GM19025 (cell line): ENCODE results near the gene IL31.
"Not testable (repeated sequence)": the region's sequence is repeated elsewhere in the genome, so short reads cannot be mapped to it uniquely, and the experiment has no call there.

Experiments used
- ATAC-seq: cut with Tn5 transposase; IDR thresholded peaks from one replicate; pipeline ENCODE4 v1.9.1; 2021; ENCODE audit warnings: mild to moderate bottlenecking, low read depth, moderate library complexity; ENCODE audit not compliant: unreplicated experiment

Gene IL31

DNA sequence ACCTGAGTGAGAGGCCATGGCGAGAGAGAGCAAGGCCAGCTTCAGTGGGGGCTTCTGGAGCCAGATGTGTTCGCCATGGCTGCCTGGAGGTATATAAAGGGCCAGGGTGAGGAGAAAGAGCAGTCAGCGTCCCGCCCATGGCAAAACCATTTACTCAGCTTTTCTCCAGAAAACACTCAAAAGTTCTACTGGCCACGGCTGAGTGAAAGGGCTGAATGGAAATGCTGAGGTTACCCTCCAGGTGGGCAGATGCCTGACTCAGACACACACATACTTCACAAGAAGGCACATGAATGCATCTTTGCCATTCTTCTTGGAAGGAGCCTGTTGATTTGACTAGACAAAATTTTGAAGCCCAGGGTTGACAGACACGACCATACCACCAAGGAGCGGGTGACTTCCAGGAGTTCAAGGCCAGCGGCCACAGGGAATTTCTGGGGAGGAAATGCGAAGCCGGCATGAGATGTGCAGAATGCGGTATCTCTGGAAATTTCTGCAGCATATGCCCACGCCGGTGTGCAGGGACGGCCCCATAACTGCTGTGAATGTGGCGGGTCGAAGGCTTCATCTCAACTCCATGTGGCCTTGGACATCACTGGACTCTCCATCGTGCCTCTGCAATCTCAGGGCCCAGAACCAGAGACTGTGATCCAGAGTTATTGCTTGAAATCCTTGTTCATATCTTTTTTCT lies at the start of gene IL31:
TSS of gene IL31 (minus strand) at position 67 of the 691 bp plus-strand sequence. CDS start at position 18, 49 bp downstream.
- ATAC-seq: no peak

DNA sequence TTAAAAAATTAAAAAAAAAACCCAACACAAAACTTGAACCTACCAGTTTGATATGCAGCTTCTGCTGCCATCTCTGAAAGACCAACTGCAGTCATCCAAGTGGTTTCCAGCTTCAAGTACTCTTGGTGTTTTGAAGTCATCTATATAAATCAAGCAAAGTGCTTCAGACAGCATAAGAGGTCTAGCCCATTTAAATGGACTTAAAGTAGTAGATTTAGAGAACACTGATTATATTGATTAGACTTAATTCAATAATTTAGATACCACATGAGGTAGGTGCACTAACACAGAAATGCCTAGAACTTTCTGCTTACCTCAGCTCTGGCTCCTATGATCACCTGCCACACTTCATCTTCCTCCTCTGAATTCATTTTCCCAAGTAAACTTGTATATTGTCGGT lies 42.4 kb upstream of the IL31 start:
- no peak for ATAC-seq

DNA sequence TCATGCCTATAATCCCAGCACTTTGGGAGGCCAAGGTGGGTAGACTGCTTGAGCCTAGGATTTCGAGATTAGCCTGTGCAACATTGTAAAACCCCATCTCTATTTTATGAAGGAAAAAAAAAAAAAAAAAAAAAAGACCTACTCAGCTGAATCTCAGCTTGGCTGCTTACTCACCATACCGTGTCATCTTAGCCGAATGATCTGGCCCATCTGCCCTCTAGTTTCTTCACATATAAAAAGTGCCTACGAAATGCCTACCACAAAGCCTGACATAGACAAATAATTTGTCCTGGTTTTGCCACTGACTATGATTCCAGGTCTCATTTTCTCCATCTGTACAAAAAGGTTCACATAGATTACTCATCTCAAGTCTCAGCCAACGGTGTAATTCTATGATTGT lies 41.8 kb upstream of the IL31 start:
- no peak for ATAC-seq

DNA sequence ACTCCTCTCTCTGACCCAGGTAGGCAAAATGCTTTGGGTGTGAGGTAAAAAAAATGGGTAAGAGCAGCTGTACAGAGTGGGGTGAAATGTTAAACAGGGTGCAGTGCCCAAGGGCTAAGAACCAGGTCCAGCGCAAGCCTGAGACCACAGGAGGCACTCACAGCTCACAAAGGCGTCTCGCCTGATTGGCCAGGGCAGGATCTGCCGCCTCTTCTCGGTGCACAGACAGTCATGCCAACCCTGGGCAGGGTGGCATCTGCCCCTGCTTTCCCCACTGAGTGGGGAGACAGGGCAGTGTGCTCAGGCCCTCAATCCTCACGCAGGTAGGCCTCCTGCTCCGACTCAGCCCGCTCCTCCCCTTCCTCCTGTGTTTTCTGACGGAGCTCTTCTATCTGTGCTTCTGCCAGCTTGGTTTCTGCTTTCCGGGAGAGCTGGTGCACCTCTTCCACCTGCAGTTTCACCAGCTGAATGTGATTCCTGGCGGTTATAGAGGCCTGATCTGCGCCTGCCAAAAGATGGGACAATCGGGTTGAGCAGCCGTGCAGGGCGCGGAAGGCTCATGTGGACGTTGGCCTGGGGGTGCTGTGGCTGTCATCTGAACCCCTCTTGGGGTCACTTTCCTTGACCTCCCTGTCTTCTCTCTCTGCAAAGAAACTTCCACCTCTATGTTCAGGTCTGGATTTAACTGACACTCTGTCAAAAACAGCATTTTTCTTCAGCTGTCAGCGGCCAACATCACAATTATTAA lies 34.2 kb upstream of the IL31 start:
- no peak for ATAC-seq

DNA sequence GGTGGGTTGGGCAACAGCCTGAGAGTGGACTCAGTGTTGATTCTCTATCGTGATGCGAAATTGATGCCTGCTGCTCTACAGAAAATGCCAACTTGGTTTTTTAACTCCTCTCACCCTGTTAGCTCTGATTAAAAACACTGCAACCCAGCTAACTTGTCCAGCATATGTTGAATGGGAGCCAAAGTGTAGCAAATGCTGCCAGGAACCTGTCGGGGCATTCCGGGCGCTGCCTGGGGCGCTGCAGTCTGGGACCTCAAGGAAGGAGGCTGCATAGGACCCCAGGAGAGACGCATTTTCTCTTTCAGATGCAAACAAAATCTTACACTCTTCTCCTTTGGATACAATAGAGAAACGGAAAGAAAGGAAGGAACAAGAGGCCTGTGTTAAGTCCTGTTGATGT lies 33.4 kb upstream of the IL31 start:
- ATAC-seq: no peak

DNA sequence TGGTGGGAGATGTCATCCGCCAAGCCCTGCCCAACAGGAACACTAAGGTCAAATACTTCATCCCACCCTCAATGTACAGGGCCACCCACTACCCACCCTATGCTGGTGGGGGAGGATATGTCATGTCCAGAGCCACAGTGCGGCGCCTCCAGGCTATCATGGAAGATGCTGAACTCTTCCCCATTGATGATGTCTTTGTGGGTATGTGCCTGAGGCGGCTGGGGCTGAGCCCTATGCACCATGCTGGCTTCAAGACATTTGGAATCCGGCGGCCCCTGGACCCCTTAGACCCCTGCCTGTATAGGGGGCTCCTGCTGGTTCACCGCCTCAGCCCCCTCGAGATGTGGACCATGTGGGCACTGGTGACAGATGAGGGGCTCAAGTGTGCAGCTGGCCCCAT lies 33.0 kb upstream of the IL31 start:
- no peak for ATAC-seq

DNA sequence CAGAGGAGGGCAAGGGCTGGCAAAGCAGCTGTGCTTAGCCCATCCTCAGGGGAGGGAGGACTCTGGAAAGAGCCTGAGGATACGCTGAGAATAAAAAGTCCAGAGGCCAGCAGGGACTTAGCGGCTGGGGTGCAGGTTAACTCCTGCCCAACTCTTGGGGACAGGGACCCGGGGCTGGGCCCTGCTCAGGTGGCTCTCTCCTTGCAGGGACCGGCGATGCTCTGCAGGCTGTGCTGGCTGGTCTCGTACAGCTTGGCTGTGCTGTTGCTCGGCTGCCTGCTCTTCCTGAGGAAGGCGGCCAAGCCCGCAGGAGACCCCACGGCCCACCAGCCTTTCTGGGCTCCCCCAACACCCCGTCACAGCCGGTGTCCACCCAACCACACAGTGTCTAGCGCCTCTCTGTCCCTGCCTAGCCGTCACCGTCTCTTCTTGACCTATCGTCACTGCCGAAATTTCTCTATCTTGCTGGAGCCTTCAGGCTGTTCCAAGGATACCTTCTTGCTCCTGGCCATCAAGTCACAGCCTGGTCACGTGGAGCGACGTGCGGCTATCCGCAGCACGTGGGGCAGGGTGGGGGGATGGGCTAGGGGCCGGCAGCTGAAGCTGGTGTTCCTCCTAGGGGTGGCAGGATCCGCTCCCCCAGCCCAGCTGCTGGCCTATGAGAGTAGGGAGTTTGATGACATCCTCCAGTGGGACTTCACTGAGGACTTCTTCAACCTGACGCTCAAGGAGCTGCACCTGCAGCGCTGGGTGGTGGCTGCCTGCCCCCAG lies 32.3 kb upstream of the IL31 start:
- ATAC-seq: no peak

DNA sequence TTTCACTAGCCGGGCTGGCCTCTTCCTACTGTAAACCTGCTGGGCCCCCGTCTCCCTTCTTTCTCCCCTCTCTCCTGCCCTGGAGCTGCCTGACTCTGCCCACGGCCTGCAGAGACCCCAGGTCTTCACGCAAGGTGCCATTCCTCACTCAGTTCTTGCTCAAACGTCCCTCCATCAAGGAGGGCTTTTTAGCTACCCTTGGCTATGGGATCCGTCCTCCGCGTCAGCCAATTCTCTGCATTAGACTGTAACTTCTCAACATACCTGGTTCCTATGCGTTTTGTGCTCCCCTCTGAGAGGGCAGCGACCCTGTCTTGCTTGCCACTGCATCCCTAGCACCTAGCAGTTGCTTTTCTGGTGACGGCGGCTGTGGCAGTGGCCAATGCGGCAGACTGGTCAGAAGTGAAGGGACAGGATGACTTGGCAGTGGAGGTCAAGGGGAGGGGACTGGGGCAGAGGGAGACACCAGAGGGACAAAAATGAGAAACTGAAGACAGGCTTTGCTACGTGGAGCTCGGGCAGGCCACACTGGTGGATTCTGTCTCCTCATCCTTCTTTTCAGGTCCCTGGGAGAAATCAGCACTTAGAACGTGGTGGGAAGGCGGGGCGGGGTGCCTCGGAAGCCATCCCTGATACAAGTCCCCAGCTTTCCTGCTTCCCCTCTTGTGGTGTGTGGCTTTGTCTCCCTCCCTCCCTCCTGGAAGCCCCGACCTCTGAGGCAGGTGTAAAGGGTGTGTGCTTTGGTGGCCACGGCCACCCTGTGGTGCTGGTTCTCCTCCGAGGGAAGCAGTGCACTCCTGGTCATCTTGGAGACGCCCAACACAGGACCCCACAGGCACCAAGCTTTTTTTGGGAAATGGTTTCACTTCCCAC lies 31.3 kb upstream of the IL31 start:
- no peak for ATAC-seq

DNA sequence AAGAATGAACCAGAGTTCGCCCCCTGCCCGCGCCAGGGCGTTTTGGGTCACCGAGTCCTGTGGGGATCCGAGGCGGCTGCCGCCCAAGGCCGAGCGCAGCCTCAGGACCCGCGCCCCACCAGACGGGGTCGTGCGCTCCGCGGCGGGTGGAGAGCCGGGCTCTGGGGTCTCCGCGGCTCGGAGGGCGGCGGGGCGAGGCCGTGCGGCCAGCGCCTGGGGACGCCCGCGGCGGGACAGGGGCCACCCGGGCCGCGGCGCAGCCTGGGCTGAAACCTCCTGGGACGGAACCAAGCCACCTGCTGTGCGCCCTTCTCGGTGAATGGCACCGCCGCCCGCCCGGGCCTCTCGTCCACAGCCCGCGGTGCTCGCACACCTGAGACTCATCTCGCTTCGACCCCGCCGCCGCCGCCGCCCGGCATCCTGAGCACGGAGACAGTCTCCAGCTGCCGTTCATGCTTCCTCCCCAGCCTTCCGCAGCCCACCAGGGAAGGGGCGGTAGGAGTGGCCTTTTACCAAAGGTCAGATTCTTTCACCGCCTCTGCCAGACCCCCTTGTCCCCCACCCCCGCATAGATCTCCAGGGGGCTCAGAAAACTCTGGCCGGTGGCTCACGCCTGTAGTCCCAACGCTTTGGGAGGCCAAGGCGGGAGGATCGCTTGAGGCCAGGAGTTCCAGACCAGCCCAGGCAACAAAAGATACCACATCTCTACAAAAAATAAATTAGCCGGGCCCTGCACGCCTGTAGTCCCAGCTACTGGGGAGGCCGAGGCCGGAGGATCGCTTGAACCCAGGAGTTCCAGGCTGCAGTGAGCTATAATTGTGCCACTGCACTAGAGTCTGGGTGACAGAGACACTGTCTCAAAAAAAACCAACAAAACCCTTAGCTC lies 30.4 kb upstream of the IL31 start:
- ATAC-seq: peak; percentile 13

DNA sequence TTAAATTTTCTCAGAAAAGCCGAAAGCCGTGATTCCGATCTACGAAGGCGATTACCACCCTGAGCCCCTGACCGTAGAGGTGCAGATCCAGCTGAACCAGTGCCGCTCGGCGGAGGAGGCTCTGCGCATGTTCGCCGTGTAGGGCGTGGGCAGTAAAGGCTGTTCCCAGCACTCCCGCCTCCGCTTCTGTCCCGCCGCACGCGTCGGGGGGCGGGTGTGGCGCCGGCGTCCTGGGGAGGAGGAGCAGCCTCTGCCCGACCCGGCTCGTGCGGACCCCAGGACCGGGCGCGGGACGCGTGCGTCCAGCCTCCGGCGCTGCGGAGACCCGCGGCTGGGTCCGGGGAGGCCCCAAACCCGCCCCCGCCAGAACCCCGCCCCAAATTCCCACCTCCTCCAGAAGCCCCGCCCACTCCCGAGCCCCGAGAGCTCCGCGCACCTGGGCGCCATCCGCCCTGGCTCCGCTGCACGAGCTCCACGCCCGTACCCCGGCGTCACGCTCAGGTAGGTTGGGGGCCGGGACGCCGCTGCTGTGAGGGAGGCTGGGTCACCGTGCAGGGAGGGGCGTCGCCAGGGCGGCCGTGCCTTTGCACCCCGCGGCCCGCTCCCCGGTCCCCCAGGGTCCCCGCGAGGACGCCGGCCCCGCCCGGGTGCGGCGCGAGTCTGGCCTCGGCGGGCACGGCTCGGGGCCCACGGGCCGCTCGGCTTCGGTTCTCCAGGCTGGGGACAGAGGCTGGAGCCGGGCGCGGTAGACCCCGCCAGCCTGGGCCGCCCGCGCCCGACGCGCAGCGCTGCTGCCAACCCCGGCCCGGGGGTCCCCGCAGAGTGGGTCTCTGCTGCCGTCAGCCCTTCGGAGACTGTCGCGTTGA lies 29.5 kb upstream of the IL31 start, which contains the start of gene B3GNT4:
TSS of gene B3GNT4 (plus strand) at position 409 of the 866 bp plus-strand sequence. CDS start 910 bp downstream, outside the sequence.
- peak; percentile 37 for ATAC-seq

DNA sequence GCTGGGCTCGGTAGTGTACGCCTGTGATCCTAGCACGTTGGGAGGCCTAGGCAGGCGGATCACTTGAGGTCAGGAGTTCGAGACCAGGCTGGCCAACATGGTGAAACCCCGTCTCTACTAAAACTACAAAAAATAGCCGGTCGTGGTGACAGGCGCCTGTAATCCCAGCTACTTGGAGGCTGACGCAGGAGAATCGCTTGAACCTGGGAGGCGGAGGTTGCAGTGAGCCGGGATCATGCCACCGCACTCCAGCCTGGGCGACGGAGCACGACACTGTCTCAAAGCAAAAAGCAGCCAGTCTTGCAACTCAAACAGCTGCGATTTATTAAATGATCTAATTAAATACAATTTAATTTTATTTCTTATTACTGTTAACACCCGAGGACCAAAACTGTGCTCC lies 28.8 kb upstream of the IL31 start:
- not testable (repeated sequence) for ATAC-seq

DNA sequence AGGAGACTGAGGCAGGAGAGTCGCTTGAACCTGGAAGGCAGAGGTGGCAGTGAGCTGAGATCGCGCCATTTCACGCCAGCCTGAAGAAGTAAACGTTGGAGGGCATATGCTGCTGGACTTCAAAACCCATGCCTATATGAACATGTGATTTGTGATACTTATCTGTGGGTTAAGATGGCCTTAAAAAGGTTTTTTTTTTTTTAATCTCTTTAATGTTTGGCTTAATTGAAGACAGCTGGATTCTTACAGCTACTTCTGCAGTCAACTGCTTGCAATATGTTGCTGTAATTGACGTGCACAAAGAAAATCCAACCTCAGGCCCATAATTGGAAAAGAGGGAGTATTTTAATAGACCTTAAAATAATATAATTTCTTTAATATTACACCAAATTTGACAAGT lies 28.0 kb upstream of the IL31 start:
- ATAC-seq: no peak

DNA sequence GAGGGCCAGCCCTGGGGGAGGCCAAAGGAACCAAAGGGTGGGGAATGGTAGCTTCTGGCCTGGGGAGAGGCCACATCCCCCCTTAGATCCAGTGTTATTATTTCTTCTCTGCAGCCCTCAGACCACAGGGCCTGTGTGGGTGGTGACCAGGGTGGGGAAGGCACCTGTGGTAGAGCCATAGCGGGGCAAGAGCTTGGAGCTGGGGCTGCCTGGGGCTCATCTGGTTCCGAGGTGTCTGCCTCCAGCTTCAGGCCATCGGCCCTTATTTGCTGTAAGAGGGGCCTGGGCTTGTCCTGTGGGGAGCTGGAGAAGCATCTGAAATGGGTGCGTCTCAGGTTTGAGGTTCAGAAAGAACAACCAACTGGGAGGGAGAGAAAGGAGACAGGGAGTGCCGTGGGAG lies 27.4 kb upstream of the IL31 start:
- no peak for ATAC-seq

DNA sequence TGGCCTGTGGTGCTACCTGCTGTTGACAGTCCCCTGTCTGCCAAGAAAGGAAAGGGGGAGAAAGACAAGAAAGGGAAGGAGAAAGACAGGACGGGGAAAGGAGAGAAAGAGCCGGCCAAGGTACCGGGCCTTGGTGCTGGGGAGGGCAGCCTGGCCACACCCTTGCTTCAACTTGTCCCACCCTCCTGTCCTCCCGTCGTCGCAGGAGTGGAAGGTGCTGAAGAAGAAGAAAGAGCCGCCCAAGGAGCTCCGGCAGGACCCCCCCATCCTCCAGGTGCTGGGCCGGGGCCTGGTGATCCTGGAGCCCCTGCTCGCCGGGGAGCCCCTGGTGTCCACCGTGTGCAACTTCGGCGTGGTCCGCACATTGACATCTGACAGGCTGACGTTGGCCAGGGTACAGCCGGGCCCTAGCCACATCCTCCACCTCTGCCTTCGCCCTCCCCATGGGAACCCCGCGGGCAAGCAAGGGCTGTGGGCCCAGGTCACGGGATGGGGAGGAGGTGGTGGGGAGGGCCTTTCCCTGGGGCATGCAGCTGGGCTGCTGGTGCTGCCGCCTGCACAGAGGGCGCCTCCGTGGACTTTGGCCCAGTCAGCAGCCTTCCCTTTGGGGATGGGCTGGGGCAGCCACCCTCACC lies 26.6 kb upstream of the IL31 start:
- ATAC-seq: no peak

DNA sequence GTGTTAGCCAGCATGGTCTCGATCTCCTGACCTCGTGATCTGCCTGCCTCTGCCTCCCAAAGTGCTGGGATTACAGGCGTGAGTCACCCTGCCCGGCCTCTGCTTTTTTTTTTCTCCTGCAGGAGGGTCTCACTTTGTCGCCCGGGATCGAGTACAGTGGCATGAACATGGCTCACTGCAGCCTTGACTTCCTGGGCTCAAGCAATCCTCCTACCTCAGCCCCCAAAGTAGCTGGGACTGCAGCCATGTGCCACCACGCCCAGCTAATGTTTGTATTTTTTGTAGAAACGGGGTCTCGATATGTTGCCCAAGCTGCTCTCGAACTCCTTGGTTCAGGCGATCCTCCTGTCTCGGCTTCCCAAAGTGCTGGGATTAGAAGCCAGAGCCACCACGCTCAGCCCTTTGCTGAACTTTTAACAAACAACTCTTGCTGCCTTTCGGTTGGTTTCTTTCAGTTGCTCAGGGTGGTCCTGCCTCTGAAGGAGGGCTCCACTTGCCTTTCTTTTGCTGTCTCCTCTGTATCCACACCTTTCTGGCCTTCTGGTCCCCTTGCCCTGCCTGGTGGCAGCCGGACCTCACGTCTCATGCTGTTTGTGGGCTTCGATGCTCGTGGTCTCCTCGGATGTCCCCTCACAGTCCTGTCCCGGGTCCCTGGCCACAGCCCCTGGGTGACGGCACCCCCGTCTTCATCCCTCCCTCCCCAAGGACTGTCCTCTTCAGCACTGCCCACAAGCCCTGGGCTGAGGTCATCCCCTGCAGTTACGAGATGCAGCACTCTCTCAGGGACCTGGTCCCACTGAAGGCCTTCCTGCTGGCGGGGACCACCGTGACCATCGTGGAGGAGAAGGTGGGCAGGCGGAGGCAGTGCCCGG lies 25.7 kb upstream of the IL31 start:
- ATAC-seq: no peak

DNA sequence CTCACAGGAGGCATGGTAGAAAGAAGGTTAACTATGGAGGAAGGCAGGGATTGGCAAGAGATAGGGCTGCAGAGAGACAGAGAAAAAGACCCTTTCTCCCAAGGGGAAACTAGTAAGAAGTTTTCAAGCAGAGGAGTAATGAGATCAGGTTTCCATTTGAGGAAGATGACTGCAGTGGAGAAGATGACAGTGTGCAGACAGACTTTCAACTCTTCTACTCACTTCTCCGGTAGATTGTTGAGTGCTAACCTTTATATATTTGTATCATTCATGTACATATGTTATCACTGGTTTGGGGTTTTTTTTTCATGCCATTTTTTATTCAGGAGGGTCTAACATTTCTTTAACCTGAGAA lies 23.6 kb upstream of the IL31 start:
- ATAC-seq: no peak

DNA sequence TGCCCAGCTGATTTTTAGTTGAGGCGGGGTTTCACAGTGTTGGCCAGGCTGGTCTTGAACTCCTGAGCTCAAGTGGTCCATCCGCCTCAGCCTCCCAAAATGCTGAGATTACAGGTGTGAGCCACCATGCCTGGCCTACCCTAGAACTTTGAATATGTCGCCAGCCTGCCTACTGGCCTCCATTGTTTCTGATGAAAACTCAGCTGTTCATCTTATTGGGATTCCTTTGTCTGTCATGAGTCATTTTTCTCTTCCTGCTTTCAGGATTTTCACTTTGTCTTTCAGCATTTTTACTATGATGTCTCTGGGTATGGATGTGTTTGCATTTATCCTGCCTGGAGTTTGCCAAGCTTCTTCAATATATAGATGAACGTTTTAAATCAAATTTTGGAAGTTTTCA lies 21.4 kb upstream of the IL31 start:
- ATAC-seq: no peak
